Skin of body (tissue), 2 donors: ENCODE measurements around the gene ICAM1. TPM values are rescaled to one million over a fixed set of nuclear protein-coding genes. Genes with fewer than 3 reads are reported as not detected.
A peak's percentile ranks its signal among the peaks of the same experiment; 100 is the strongest.
"Not testable (repeated sequence)": the region's sequence is repeated elsewhere in the genome, so short reads cannot be mapped to it uniquely, and the experiment has no call there.

Experiments
- DNase-seq: peaks from one replicate; lab custom pipeline; 2025; lab: John Stamatoyannopoulos, UW
- total RNA-seq: library from RNA; depleted of rRNA; stranded (reverse); fragments of >200 nt; gene quantifications from one replicate; pipeline ENCODE4 v1.2.3, GENCODE V29; 2014

Gene ICAM1
- total RNA-seq, 1 donor from 2014 or later: 11.3 TPM

DNA sequence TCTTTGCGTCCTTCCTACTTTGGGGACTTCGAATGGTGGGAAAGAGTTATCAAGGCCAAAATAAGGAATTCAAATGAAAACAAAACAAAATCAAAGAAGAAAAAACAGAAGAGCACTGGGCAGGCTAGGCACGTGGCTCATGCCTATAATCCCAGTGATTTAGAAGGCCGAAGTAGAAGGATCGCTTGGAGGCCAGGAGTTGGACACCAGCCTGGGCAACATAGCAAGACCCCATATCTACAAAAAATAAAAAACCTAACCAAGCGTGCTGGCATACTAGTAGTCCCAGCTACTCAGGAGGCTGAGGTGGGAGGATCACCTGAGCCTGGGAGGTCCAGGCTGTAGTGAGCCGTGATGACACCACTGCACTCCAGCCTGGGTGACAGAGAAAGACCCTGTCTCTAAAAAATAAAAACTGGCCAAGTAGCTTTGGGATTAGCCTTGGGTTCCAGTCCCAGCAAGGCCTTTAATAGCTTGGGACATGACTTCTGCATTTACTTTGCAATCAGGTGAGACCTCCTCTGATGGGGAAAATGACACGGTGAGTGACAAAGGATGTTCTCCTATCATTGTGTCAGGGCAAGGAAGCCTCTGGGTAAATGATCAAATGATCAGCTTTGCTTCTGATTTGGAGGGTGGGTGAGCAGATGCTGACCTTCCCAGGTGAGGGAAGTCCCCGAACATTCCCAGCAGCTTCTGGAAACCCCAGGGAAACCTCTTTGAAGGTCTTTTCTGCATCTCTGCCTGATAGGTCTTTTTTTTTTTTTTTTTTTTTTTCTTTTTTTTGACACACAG lies 7.1 kb downstream of the ICAM1 start:
- no peak for DNase-seq

DNA sequence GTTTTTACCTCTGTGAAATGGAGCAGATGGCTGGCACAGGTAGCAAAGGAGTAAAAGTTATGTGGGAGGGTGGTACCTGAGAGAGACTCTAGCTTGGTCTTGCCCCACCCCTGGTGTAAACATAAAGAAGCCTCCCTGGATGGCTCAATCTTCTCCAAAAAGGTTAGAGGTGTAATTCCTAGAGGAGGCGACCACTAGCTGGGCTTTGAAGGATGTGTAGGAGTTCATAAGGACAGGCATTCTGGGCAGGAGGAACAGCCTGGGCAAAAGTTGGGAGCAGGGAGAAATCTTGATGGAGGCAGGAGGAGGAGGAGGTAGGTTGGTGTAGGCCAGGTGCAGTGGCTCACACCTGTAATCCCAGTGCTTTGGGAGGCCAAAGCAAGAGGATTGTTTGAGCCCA lies 8.0 kb downstream of the ICAM1 start:
- no peak for DNase-seq

DNA sequence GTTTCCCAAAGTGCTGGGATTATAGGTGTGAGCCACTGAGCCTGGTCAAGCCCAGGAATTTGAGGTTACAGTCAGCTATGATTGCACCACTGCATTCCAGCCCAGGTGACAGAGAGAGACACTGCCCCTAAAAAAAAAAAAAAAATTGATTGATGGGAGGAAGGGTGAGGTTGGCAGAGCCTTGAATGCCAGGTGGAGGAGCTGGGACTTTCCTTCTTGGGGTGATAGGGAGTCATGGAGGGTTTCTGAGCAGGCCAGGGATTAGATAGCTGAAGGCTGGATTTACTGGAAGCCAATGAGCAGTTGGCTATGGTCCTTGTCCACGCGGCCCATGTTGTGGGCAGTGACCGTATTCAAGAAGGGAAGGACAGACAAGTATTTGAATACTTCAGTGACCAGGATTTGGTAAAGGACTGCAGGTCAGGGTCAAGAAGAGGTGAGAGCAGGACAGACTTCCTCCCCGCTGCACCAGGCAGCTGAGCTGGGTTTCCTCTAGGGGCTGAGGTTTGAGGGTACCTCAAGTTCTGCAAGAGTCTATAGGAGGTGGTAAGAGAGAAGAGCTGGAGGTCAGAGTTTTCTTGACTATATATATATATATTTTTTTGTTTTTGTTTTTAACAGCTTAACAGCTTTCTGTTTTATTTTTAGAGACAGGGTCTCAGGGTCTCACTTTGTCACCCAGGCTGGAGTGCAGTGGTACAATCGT lies 9.0 kb downstream of the ICAM1 start:
- DNase-seq: no peak

DNA sequence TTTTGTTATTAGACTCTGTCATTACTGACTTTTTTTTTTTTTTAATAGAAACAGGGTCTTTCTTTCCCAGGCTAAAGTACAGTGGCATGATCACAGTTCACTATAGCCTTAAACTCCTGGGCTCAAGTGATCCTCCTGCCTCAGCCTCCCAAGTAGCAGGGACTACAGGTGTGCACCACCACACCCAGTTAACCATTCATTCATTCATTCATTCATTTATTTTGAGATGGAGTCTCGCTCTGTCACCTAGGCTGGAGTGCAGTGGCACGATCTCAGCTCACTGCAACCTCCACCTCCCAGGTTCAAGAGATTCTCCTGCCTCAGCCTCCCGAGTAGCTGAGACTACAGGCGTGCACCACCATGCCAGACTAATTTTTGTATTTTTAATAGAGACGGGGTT lies 11.1 kb downstream of the ICAM1 start:
- not testable (repeated sequence) for DNase-seq

DNA sequence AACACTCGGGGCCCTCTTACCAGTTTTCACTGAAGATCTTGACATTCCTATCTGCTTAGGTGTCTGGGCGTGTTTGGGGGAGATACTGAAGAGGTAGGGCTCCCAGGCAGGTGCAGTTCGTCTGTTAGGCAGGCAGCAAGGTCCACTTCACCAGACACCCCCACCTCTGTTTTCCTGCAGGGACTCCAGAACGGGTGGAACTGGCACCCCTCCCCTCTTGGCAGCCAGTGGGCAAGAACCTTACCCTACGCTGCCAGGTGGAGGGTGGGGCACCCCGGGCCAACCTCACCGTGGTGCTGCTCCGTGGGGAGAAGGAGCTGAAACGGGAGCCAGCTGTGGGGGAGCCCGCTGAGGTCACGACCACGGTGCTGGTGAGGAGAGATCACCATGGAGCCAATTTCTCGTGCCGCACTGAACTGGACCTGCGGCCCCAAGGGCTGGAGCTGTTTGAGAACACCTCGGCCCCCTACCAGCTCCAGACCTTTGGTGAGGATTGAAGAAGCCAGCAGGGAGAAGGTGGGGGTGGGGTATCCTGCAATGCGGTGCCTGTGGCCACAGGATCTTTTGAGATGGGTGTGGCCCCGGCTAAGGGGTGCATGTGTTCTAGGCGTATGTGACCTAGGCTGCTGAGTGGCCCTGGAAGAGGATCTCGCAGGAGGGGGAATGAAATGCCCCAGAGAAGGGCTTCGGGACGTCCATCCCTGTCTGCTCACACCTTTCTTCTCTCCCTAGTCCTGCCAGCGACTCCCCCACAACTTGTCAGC lies 12.6 kb downstream of the ICAM1 start:
- no peak for DNase-seq

DNA sequence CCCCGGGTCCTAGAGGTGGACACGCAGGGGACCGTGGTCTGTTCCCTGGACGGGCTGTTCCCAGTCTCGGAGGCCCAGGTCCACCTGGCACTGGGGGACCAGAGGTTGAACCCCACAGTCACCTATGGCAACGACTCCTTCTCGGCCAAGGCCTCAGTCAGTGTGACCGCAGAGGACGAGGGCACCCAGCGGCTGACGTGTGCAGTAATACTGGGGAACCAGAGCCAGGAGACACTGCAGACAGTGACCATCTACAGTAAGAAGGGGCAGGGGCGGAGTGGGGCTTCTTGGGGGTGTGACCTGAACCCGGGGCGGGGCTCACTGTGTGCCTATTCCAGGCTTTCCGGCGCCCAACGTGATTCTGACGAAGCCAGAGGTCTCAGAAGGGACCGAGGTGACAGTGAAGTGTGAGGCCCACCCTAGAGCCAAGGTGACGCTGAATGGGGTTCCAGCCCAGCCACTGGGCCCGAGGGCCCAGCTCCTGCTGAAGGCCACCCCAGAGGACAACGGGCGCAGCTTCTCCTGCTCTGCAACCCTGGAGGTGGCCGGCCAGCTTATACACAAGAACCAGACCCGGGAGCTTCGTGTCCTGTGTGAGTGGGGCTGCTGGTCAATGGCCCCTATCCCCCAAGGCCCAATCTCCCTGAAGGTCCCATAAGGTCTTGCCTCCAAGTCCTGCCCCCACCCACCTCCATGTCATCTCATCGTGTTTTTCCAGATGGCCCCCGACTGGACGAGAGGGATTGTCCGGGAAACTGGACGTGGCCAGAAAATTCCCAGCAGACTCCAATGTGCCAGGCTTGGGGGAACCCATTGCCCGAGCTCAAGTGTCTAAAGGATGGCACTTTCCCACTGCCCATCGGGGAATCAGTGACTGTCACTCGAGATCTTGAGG lies 13.4 kb downstream of the ICAM1 start:
- no peak for DNase-seq

DNA sequence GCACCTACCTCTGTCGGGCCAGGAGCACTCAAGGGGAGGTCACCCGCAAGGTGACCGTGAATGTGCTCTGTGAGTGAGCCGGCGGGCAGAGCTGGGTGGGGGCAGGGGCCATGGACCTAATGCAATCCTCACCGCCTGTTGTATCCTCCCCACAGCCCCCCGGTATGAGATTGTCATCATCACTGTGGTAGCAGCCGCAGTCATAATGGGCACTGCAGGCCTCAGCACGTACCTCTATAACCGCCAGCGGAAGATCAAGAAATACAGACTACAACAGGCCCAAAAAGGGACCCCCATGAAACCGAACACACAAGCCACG lies 14.0 kb downstream of the ICAM1 start:
- no peak for DNase-seq

DNA sequence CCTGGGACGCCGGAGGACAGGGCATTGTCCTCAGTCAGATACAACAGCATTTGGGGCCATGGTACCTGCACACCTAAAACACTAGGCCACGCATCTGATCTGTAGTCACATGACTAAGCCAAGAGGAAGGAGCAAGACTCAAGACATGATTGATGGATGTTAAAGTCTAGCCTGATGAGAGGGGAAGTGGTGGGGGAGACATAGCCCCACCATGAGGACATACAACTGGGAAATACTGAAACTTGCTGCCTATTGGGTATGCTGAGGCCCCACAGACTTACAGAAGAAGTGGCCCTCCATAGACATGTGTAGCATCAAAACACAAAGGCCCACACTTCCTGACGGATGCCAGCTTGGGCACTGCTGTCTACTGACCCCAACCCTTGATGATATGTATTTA lies 14.5 kb downstream of the ICAM1 start:
- no peak for DNase-seq

DNA sequence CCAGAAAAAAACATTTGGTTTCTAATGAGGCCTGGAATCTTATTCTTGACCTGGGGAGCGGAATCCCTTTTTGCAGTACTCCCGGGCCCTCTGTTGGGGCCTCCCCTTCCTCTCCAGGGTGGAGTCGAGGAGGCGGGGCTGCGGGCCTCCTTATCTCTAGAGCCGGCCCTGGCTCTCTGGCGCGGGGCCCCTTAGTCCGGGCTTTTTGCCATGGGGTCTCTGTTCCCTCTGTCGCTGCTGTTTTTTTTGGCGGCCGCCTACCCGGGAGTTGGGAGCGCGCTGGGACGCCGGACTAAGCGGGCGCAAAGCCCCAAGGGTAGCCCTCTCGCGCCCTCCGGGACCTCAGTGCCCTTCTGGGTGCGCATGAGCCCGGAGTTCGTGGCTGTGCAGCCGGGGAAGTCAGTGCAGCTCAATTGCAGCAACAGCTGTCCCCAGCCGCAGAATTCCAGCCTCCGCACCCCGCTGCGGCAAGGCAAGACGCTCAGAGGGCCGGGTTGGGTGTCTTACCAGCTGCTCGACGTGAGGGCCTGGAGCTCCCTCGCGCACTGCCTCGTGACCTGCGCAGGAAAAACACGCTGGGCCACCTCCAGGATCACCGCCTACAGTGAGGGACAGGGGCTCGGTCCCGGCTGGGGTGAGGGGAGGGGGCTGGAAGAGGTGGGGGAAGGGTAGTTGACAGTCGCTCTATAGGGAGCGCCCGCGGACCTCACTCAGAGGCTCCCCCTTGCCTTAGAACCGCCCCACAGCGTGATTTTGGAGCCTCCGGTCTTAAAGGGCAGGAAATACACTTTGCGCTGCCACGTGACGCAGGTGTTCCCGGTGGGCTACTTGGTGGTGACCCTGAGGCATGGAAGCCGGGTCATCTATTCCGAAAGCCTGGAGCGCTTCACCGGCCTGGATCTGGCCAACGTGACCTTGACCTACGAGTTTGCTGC lies 16.1 kb downstream of the ICAM1 start, which contains the start of gene ICAM4:
TSS of gene ICAM4 (plus strand) at position 153 of the 935 bp plus-strand sequence. CDS start at position 211, 58 bp downstream.
- DNase-seq: peak; percentile 10

DNA sequence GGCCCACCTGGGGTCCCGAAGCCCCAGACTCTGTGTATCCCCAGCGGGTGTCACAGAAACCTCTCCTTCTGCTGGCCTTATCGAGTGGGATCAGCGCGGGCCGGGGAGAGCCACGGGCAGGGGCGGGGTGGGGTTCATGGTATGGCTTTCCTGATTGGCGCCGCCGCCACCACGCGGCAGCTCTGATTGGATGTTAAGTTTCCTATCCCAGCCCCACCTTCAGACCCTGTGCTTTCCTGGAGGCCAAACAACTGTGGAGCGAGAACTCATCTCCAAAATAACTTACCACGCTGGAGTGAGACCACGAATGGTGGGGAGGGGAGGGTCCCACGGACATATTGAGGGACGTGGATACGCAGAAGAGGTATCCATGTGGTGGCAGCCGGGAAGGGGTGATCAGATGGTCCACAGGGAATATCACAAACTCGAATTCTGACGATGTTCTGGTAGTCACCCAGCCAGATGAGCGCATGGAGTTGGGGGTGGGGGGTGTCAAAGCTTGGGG lies 17.8 kb downstream of the ICAM1 start:
- DNase-seq: peak; percentile 26

DNA sequence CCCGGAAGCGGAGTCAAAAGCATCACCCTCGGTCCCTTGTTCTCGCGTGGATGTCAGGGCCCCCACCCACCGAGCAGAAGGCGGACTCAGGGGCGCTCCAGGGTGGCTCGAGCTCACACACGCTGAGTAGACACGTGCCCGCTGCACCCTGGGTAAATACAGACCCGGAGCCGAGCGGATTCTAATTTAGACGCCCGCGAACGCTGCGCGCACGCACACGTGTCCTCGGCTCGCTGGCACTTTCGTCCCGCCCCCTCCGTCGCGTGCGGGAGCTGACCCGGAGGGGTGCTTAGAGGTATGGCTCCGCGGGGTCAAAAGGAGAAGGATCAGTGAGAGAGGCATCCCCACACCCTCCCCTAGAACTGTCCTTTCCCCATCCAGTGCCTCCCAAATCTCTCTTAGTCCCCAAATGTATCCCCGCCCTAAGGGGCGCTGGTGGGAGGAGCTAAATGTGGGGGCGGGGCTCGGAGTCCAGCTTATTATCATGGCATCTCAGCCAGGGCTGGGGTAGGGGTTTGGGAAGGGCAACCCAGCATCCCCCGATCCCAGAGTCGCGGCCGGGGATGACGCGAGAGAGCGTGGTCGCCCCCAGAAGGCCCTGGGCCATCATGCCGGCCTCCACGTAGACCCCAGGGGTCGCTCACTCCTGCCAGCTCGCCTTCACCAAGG lies 18.4 kb downstream of the ICAM1 start:
- DNase-seq: no peak

DNA sequence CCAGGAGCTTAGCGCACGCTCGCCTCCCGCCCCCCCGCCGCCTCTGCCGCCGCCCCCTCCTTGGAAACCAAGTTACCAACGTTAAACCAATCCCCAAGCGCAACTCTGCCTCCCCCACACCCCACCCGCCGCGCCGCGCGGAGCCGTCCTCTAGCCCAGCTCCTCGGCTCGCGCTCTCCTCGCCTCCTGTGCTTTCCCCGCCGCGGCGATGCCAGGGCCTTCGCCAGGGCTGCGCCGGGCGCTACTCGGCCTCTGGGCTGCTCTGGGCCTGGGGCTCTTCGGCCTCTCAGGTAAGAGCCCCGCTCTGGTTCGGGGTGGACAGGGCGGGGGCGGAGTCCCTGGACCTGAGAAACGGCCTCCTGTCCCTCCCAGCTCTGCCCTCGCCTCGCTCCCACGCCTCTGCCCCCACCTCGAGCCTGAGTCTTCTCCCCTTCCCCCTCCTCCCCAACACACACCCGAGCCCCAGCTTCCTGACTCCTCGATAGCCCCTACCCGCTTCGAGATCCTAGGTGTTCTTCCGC lies 19.0 kb downstream of the ICAM1 start, which contains the start of gene ICAM5:
TSS of gene ICAM5 (plus strand) at position 117 of the 521 bp plus-strand sequence. CDS start at position 209, 92 bp downstream.
- no peak for DNase-seq

DNA sequence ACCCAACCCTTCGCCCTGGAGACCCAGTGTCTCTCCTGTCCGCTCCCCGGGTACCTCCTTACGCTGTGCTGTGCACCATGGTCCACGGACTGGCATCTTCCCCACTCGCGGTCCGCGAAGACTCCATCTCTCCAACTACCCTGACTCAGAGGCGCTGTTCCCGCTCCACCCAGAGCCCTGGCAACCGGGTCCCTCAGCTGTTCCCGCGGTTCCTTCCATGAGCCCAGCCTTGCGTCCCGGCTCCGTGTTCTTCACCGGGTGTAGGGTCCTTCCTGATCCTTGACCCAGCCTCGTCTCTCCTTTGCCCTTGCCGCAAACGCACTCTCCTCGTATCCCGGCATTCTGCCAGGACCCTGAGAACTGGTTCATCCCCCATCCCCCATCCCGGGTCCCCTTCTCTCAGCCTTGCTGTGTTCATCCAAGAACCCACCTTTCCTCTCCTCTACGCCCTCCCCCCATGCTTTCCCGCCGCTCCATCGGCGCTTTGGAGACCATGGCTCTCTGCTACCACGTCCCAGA lies 19.5 kb downstream of the ICAM1 start:
- no peak for DNase-seq

DNA sequence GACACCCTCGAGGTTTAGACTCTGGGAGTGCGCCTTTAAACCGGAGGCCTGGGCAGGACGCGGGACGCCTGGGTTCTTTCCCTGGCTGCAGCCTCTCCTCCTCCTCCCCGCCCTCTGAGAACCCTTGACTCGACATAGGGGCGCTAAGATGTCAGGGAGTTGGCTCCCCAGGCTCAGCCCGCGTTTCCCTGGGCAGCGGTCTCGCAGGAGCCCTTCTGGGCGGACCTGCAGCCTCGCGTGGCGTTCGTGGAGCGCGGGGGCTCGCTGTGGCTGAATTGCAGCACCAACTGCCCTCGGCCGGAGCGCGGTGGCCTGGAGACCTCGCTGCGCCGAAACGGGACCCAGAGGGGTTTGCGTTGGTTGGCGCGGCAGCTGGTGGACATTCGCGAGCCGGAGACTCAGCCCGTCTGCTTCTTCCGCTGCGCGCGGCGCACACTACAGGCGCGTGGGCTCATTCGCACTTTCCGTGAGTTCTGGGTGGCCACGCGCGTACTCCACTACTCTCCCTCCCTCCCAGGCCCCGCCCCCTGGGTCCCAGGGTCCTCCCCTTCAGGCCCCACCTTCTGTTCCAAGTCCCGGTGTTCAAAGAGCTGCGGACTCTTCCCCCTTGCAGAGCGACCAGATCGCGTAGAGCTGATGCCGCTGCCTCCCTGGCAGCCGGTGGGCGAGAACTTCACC lies 20.1 kb downstream of the ICAM1 start:
- DNase-seq: no peak

DNA sequence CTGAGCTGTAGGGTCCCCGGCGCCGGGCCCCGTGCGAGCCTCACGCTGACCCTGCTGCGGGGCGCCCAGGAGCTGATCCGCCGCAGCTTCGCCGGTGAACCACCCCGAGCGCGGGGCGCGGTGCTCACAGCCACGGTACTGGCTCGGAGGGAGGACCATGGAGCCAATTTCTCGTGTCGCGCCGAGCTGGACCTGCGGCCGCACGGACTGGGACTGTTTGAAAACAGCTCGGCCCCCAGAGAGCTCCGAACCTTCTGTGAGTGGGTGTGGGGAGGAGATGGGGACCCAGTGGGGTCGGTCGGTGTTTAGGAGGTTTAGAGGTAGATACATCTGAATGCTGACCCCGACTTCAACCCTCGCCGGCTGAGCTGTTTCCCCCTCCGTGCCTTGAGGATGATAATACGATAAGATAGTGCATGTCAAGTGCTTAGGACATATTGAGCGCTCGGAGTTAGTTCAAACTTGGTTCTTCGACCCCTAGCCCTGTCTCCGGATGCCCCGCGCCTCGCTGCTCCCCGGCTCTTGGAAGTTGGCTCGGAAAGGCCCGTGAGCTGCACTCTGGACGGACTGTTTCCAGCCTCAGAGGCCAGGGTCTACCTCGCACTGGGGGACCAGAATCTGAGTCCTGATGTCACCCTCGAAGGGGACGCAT lies 20.8 kb downstream of the ICAM1 start:
- DNase-seq: no peak

DNA sequence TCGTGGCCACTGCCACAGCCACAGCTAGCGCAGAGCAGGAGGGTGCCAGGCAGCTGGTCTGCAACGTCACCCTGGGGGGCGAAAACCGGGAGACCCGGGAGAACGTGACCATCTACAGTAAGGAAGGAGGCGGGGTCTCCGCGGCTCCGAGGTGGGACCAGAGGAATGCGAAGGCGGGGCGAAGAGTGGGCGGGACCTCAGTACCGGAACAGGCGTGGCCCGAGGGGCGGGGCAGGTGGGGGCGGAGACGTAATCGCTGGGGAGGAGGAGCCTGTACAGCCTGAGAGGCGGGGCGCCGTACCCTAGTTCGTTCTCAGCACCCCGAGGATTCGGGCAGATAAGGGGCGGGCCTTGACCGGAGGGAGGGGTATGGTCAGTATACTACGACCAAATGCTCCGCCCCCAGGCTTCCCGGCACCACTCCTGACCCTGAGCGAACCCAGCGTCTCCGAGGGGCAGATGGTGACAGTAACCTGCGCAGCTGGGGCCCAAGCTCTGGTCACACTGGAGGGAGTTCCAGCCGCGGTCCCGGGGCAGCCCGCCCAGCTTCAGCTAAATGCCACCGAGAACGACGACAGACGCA lies 21.4 kb downstream of the ICAM1 start:
- no peak for DNase-seq
